ENCODE results near the gene MTMR12. TPM values are rescaled to one million over a fixed set of nuclear protein-coding genes. Genes with fewer than 3 reads are reported as not detected.

Gene MTMR12
- total and polyA plus RNA-seq, 2 donors (not counting 1 experiment from before 2014, with no cell fraction given): 9.6 to 29.2 TPM

DNA sequence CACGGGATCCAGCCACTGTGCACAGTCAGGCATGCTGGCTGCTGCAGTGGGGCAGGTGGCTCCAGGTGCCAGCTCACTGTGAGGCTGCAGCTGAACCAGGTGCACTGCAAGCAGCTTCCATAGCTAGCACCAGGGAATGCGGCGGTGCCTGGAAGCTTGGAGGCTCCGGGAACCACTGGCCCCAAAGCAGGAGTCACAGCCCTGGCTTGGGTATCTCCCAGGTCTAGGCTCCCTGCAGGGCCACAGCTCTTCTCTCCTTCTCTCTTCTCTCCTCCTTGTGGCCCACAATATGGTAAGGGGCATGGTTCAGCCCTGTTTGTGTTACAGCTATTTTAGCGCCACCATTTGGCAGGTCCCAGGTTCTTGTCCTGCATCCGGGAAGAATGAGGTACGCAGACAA is 6.7 kb upstream of the MTMR12 start:
- Mint-ChIP-seq H3K4me3 (no peak overlapping the region), H3K27ac (no peak overlapping the region), H3K9me3 (ENCODE audit: insufficient read depth) (no peaks in the 10 kb centered on the region), H3K4me1 (no peaks in the 10 kb centered on the region), H3K27me3 (no peaks in the 10 kb centered on the region)
- CTCF ChIA-PET: interaction anchor here (0.7 to 1.2 kb wide), 3 partner anchors 9 to 87 kb away, joined by 3 to 4 read pairs (median 3); no protein-coding TSS in a partner anchor
- intact Hi-C loops (cut with micrococcal nuclease): no loop called here
- Histone ChIP-seq H3K9me3 (ENCODE audit: control extremely low read depth in 1 of 3, control insufficient read depth in 2 of 3, insufficient read depth in 1 of 3, low read length in 2 of 3) (peaks cover 0 to 48% (median 20%) of the 10 kb centered on the region in 3 donors), H4K20me1 (ENCODE audit: control insufficient read depth, insufficient read depth, low read length, poor library complexity, severe bottlenecking) (no peaks in the 10 kb centered on the region), H3K4me2 (replicated peaks; ENCODE audit: low read depth, low read length, poor library complexity, severe bottlenecking) (no peak overlapping the region), H3K4me1 (ENCODE audit: control insufficient read depth in 2 of 2, insufficient read depth in 2 of 2, low read length in 2 of 2) (no peaks in the 10 kb centered on the region), H3K27ac (ENCODE audit: low read length in 2 of 2) (no peak overlapping the region), H3K27me3 (replicated peaks in 1 of 4; ENCODE audit: control extremely low read depth in 1 of 4, control insufficient read depth in 3 of 4, insufficient read depth in 4 of 4, low read length in 3 of 4) (no peaks in the 10 kb centered on the region), H3K9ac (ENCODE audit: low read length) (no peak overlapping the region), H3K4me3 (ENCODE audit: control extremely low read depth in 1 of 5, extremely low read depth in 1 of 5, insufficient read depth in 1 of 5, low read depth in 2 of 5, low read length in 4 of 5) (no peak overlapping the region), H3K36me3 (replicated peaks in 1 of 2; ENCODE audit: control extremely low read depth in 1 of 2, control insufficient read depth in 1 of 2, extremely low read depth in 1 of 2, insufficient read depth in 2 of 2, low read length in 1 of 2) (no peaks in the 10 kb centered on the region), H3K79me2 (ENCODE audit: control insufficient read depth, insufficient read depth, low read length) (no peaks in the 10 kb centered on the region), H2AFZ (ENCODE audit: insufficient read depth, low read depth, low read length, poor library complexity, severe bottlenecking) (no peak overlapping the region)
- POLR2A ChIA-PET: no interaction called here
- DNase-seq (no peak), ATAC-seq (ENCODE audit: low read depth) (no peak)
- TF ChIP-seq EZH2 (IDR thresholded peaks at IDR 0.05; ENCODE audit: borderline replicate concordance, insufficient read depth, low read depth, low read length, poor library complexity, severe bottlenecking): no peak
- TF ChIP-seq, protein P1, sequence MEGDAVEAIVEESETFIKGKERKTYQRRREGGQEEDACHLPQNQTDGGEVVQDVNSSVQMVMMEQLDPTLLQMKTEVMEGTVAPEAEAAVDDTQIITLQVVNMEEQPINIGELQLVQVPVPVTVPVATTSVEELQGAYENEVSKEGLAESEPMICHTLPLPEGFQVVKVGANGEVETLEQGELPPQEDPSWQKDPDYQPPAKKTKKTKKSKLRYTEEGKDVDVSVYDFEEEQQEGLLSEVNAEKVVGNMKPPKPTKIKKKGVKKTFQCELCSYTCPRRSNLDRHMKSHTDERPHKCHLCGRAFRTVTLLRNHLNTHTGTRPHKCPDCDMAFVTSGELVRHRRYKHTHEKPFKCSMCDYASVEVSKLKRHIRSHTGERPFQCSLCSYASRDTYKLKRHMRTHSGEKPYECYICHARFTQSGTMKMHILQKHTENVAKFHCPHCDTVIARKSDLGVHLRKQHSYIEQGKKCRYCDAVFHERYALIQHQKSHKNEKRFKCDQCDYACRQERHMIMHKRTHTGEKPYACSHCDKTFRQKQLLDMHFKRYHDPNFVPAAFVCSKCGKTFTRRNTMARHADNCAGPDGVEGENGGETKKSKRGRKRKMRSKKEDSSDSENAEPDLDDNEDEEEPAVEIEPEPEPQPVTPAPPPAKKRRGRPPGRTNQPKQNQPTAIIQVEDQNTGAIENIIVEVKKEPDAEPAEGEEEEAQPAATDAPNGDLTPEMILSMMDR (IDR thresholded peaks at IDR 0.05): no peak
- 92% methylated on average over 7 of the region's 7 CpGs for WGBS (ENCODE audit: insufficient coverage)

DNA sequence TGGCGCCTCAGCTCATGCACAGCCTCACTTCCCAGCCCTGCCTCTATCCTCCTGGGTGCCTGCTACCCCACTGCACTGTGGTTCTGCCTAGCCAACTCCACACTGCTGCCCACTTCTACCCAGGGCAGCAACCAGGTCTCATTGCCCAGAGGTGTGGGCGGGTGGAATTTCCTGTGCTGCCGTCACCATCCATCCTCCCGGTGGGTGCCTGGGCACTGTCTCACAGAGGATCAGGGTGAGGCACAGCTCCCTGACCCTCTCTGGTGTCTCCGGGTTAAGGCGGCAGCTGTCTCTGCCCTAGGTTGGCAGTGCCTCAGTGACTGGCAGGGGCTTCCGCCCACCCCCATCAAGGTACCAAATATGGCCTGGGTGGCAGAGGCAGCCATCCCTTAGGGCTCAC is 4.3 kb upstream of the MTMR12 start:
- no peak overlapping the region for H3K27ac Mint-ChIP-seq
- Histone ChIP-seq H3K27me3 (replicated peaks in 1 of 4; ENCODE audit: control extremely low read depth in 1 of 4, control insufficient read depth in 3 of 4, insufficient read depth in 4 of 4, low read length in 3 of 4) (no peaks in the 10 kb centered on the region), H3K4me2 (replicated peaks; ENCODE audit: low read depth, low read length, poor library complexity, severe bottlenecking) (no peak overlapping the region), H3K4me1 (ENCODE audit: control insufficient read depth in 2 of 2, insufficient read depth in 2 of 2, low read length in 2 of 2) (peaks cover under 1 to 6% of the 10 kb centered on the region in 2 donors), H2AFZ (ENCODE audit: insufficient read depth, low read depth, low read length, poor library complexity, severe bottlenecking) (no peak overlapping the region), H4K20me1 (ENCODE audit: control insufficient read depth, insufficient read depth, low read length, poor library complexity, severe bottlenecking) (no peaks in the 10 kb centered on the region), H3K4me3 (ENCODE audit: control extremely low read depth in 1 of 5, extremely low read depth in 1 of 5, insufficient read depth in 1 of 5, low read depth in 2 of 5, low read length in 4 of 5) (no peak overlapping the region), H3K9me3 (ENCODE audit: control extremely low read depth in 1 of 3, control insufficient read depth in 2 of 3, insufficient read depth in 1 of 3, low read length in 2 of 3) (peaks cover 0 to 26% (median 12%) of the 10 kb centered on the region in 3 donors), H3K36me3 (replicated peaks in 1 of 2; ENCODE audit: control extremely low read depth in 1 of 2, control insufficient read depth in 1 of 2, extremely low read depth in 1 of 2, insufficient read depth in 2 of 2, low read length in 1 of 2) (no peaks in the 10 kb centered on the region), H3K27ac (ENCODE audit: low read length in 2 of 2) (no peak overlapping the region), H3K79me2 (ENCODE audit: control insufficient read depth, insufficient read depth, low read length) (peaks cover 3% of the 10 kb centered on the region), H3K9ac (ENCODE audit: low read length) (no peak overlapping the region)
- ChIA-PET POLR2A (no interaction called here), CTCF (interaction anchor here (0.7 to 2.7 kb wide), 3 partner anchors 13 to 274 kb away, joined by 3 to 11 read pairs (median 4); no protein-coding TSS in a partner anchor)
- 92% methylated on average over 7 of the region's 7 CpGs for WGBS (ENCODE audit: insufficient coverage)
- no peaks in the 10 kb centered on the region for H3K27me3 Mint-ChIP-seq
- DNase-seq (no peak), ATAC-seq (ENCODE audit: low read depth) (no peak)
- peaks cover 5% of the 10 kb centered on the region for H3K4me1 Mint-ChIP-seq
- no peaks in the 10 kb centered on the region for H3K9me3 Mint-ChIP-seq (ENCODE audit: insufficient read depth)
- H3K4me3 Mint-ChIP-seq: no peak overlapping the region
- intact Hi-C loops (cut with micrococcal nuclease): no loop called here
- TF ChIP-seq EZH2 (IDR thresholded peaks at IDR 0.05; ENCODE audit: borderline replicate concordance, insufficient read depth, low read depth, low read length, poor library complexity, severe bottlenecking): no peak
- TF ChIP-seq, protein P1 (IDR thresholded peaks at IDR 0.05): no peak
